Measurements from ENCODE around the gene SLAMF9.

Gene SLAMF9

DNA sequence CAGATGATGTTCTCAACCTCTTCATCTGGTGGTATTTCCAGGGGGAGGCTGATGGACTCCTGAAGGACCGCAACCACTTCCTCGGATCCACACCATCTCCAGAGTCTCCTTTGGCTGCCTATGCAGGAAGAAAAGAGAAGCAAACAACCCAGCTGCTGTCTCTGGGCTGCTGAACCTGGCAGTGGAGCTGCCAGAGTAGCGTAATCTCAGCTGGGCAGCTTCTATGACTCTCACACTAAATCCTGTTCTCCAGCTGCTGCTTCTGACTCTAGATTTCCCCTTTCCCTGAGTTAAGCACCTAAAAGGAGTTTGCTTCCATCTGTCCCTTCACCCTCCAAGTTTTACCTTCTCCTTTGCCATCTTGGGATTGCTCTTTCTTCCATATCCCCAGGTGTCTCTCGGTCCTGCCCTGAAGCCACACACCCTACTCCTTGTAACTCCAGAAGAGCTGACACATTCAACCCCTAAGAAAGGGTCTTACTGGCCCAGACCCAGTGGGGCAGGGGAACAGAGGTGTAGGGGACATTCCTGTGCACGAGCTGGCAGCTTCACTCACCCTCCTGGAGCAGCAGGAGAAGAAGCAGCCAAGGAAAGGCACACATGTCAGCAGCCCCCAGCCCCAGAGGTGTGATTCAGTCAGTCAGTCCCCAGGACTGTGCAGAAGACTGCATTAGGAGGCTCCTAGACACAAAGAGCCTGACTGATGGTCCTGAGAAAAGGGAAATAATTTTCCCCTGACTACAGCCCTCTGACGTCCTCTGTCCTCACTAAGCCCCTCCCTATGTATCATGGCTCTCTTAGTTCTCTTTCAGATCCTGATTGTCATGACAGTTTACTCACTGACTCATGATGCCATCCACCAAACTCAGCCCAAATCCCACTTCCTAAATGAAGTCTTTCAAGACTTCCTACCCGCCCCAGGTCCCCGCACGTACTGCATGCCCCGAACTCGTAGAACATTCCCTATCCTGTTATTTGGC lies at the start of gene SLAMF9:
Gene SLAMF9 (minus strand): TSS at position 702 of the 980 bp plus-strand sequence. CDS start 100 bp downstream, at position 602.
- TF ChIP-seq EGR1 (IDR thresholded peaks at IDR 0.05) (no peak), USF1 (IDR thresholded peaks at IDR 0.05) (no peak), RAD21 (IDR thresholded peaks at IDR 0.05; ENCODE audit: low read depth) (no peak), NFIC (IDR thresholded peaks at IDR 0.05) (no peak), FOXM1 (IDR thresholded peaks at IDR 0.05; ENCODE audit: borderline replicate concordance, low read depth) (no peak), TCF12 (IDR thresholded peaks at IDR 0.05; ENCODE audit: low read depth) (no peak), TEAD4 (IDR thresholded peaks at IDR 0.05) (no peak), EP300 (IDR thresholded peaks at IDR 0.05; ENCODE audit: borderline replicate concordance) (no peak), YY1 (IDR thresholded peaks at IDR 0.05; ENCODE audit: low read depth) (no peak), CEBPB (IDR thresholded peaks at IDR 0.05) (no peak), CREB1 (IDR thresholded peaks at IDR 0.05; ENCODE audit: low read depth) (no peak), ZBTB7A (IDR thresholded peaks at IDR 0.05; ENCODE audit: low read depth) (no peak), TAF1 (IDR thresholded peaks at IDR 0.05; ENCODE audit: low read depth) (no peak)
- TF ChIP-seq, protein P1, sequence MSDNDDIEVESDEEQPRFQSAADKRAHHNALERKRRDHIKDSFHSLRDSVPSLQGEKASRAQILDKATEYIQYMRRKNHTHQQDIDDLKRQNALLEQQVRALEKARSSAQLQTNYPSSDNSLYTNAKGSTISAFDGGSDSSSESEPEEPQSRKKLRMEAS (IDR thresholded peaks at IDR 0.05) = no peak
- TF ChIP-seq, protein P2, sequence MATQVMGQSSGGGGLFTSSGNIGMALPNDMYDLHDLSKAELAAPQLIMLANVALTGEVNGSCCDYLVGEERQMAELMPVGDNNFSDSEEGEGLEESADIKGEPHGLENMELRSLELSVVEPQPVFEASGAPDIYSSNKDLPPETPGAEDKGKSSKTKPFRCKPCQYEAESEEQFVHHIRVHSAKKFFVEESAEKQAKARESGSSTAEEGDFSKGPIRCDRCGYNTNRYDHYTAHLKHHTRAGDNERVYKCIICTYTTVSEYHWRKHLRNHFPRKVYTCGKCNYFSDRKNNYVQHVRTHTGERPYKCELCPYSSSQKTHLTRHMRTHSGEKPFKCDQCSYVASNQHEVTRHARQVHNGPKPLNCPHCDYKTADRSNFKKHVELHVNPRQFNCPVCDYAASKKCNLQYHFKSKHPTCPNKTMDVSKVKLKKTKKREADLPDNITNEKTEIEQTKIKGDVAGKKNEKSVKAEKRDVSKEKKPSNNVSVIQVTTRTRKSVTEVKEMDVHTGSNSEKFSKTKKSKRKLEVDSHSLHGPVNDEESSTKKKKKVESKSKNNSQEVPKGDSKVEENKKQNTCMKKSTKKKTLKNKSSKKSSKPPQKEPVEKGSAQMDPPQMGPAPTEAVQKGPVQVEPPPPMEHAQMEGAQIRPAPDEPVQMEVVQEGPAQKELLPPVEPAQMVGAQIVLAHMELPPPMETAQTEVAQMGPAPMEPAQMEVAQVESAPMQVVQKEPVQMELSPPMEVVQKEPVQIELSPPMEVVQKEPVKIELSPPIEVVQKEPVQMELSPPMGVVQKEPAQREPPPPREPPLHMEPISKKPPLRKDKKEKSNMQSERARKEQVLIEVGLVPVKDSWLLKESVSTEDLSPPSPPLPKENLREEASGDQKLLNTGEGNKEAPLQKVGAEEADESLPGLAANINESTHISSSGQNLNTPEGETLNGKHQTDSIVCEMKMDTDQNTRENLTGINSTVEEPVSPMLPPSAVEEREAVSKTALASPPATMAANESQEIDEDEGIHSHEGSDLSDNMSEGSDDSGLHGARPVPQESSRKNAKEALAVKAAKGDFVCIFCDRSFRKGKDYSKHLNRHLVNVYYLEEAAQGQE (IDR thresholded peaks at IDR 0.05; ENCODE audit: low read depth) = no peak

GRCh38 chr1:160001440-160001839 lies 47.4 kb upstream of the SLAMF9 start:
- TF ChIP-seq, protein P1 (IDR thresholded peaks at IDR 0.05) = no peak
- TF ChIP-seq ZBTB7A (IDR thresholded peaks at IDR 0.05; ENCODE audit: low read depth) = no peak
- no peak for TF ChIP-seq YY1 (IDR thresholded peaks at IDR 0.05; ENCODE audit: low read depth)
- no peak for TF ChIP-seq NFIC (IDR thresholded peaks at IDR 0.05)
- TF ChIP-seq USF1 (IDR thresholded peaks at IDR 0.05) = no peak
- TF ChIP-seq CREB1 (IDR thresholded peaks at IDR 0.05; ENCODE audit: low read depth) = no peak
- TF ChIP-seq TCF12 (IDR thresholded peaks at IDR 0.05; ENCODE audit: low read depth) = no peak
- TF ChIP-seq RAD21 (IDR thresholded peaks at IDR 0.05; ENCODE audit: low read depth) = no peak
- no peak for TF ChIP-seq CEBPB (IDR thresholded peaks at IDR 0.05)
- TF ChIP-seq TEAD4 (IDR thresholded peaks at IDR 0.05) = no peak
- no peak for TF ChIP-seq TAF1 (IDR thresholded peaks at IDR 0.05; ENCODE audit: low read depth)
- no peak for TF ChIP-seq EP300 (IDR thresholded peaks at IDR 0.05; ENCODE audit: borderline replicate concordance)
- TF ChIP-seq, protein P2 (IDR thresholded peaks at IDR 0.05; ENCODE audit: low read depth) = no peak
- no peak for TF ChIP-seq FOXM1 (IDR thresholded peaks at IDR 0.05; ENCODE audit: borderline replicate concordance, low read depth)
- TF ChIP-seq EGR1 (IDR thresholded peaks at IDR 0.05) = no peak

DNA sequence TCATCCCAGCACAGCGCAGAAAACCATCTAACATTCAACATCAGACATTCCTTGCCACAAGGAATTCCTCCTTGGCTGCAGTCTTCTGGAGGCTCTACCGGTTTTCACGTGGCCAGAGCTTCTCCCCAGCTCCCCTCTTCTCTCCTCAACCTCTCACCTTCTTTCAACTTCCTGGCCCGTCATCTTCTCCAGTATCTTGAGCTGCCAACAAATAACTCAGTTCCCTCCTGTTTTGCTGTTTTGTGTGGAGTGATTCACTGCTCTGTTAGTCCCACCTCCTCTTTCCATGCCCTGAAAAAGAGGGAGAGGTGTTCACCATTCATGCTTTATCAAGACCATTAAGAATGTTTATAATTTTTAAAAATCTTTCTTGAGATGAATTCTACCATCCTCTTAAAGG lies 45.2 kb upstream of the SLAMF9 start:
- no peak for TF ChIP-seq NFIC (IDR thresholded peaks at IDR 0.05)
- TF ChIP-seq, protein P2 (IDR thresholded peaks at IDR 0.05; ENCODE audit: low read depth) = no peak
- no peak for TF ChIP-seq ZBTB7A (IDR thresholded peaks at IDR 0.05; ENCODE audit: low read depth)
- TF ChIP-seq TEAD4 (IDR thresholded peaks at IDR 0.05) = no peak
- TF ChIP-seq CREB1 (IDR thresholded peaks at IDR 0.05; ENCODE audit: low read depth) = no peak
- no peak for TF ChIP-seq TCF12 (IDR thresholded peaks at IDR 0.05; ENCODE audit: low read depth)

- TF ChIP-seq NFIC (IDR thresholded peaks at IDR 0.05) (no peak; the same call in 1 of the 2 replicates), EGR1 (IDR thresholded peaks at IDR 0.05) (no peak), CREB1 (IDR thresholded peaks at IDR 0.05; ENCODE audit: low read depth) (no peak), TEAD4 (IDR thresholded peaks at IDR 0.05) (peak; percentile 76), RAD21 (IDR thresholded peaks at IDR 0.05; ENCODE audit: low read depth) (no peak), YY1 (IDR thresholded peaks at IDR 0.05; ENCODE audit: low read depth) (no peak), TAF1 (IDR thresholded peaks at IDR 0.05; ENCODE audit: low read depth) (no peak), ZBTB7A (IDR thresholded peaks at IDR 0.05; ENCODE audit: low read depth) (no peak), EP300 (IDR thresholded peaks at IDR 0.05; ENCODE audit: borderline replicate concordance) (peak; percentile 39; the same call in 1 of the 2 replicates)
- TF ChIP-seq, protein P1 (IDR thresholded peaks at IDR 0.05) = no peak
These were observed 42.6 kb upstream of the SLAMF9 start for GRCh38 chr1:159996653-159997052.

Data from Ishikawa (cell line).